ENCODE results near the gene KRT9. TPM values are rescaled to one million over a fixed set of nuclear protein-coding genes. Genes with fewer than 3 reads are reported as not detected.

KRT9 gene
- total RNA-seq, 1 experiment from 2014 or later = 0.21 TPM

- CTCF ChIA-PET = interaction anchor here (0.5 to 2.3 kb wide), 14 partner anchors 10 to 759 kb away, joined by 3 to 17 read pairs (median 4); partner anchors contain the start of genes KRT10 and KRT17
- Mint-ChIP-seq H3K27me3 (ENCODE audit: insufficient read depth, unreplicated experiment) (no peaks in the 10 kb centered on the region), H3K36me3 (ENCODE audit: insufficient read depth, unreplicated experiment) (peaks cover 54% of the 10 kb centered on the region), H3K4me1 (ENCODE audit: insufficient read depth, unreplicated experiment) (peaks cover 63% of the 10 kb centered on the region), H3K27ac (ENCODE audit: low read depth, unreplicated experiment) (peak overlapping the region; percentile 97), H3K4me3 (ENCODE audit: unreplicated experiment) (peak overlapping the region; percentile 86), H3K9me3 (ENCODE audit: unreplicated experiment) (no peaks in the 10 kb centered on the region)
- no peak for TF ChIP-seq CTCF (IDR thresholded peaks at IDR 0.05; ENCODE audit: unreplicated experiment)
- no TSS peak for BruUV-seq (replicated peaks)
- DNase-seq (ENCODE audit: unreplicated experiment) = peak; percentile 48
- intact Hi-C loops (cut with micrococcal nuclease) = no loop called here
- POLR2A ChIA-PET = interaction anchor here (0.7 to 2.4 kb wide), 10 partner anchors 10 to 752 kb away, joined by 3 to 10 read pairs (median 5); partner anchors contain the start of gene KRT17
Observed at GRCh38 chr17:41580687-41581365, 9.0 kb upstream of the KRT9 start.

- no TSS peak for BruUV-seq (replicated peaks)
- no peak for TF ChIP-seq CTCF (IDR thresholded peaks at IDR 0.05; ENCODE audit: unreplicated experiment)
- peaks cover 60% of the 10 kb centered on the region for H3K4me1 Mint-ChIP-seq (ENCODE audit: insufficient read depth, unreplicated experiment)
- POLR2A ChIA-PET = interaction anchor here (0.6 to 1.8 kb wide), 14 partner anchors 11 to 723 kb away, joined by 3 to 11 read pairs (median 5); partner anchors contain the start of genes EIF1, KRT16 and KRT17
- no peak for DNase-seq (ENCODE audit: unreplicated experiment)
- peak overlapping the region; percentile 97 for H3K27ac Mint-ChIP-seq (ENCODE audit: low read depth, unreplicated experiment)
- H3K27me3 Mint-ChIP-seq (ENCODE audit: insufficient read depth, unreplicated experiment) = no peaks in the 10 kb centered on the region
- CTCF ChIA-PET = interaction anchor here (0.6 to 5.5 kb wide), 13 partner anchors 15 to 208 kb away, joined by 3 to 60 read pairs (median 3); partner anchors contain the start of gene KRT16
- H3K4me3 Mint-ChIP-seq (ENCODE audit: unreplicated experiment) = peak overlapping the region; percentile 1
- no peaks in the 10 kb centered on the region for H3K9me3 Mint-ChIP-seq (ENCODE audit: unreplicated experiment)
- intact Hi-C loops (cut with micrococcal nuclease) = no loop called here
- H3K36me3 Mint-ChIP-seq (ENCODE audit: insufficient read depth, unreplicated experiment) = peaks cover 48% of the 10 kb centered on the region
Observed at GRCh38 chr17:41580244-41580575, 8.4 kb upstream of the KRT9 start.

GRCh38 chr17:41579484-41580243 lies 7.8 kb upstream of the KRT9 start:
- BruUV-seq (replicated peaks) = no TSS peak
- POLR2A ChIA-PET = interaction anchor here (0.5 to 2.0 kb wide), 20 partner anchors 12 to 723 kb away, joined by 3 to 11 read pairs (median 4); partner anchors contain the start of genes EIF1, KRT16 and KRT17
- TF ChIP-seq CTCF (IDR thresholded peaks at IDR 0.05; ENCODE audit: unreplicated experiment) = peak; percentile 87
- H3K9me3 Mint-ChIP-seq (ENCODE audit: unreplicated experiment) = no peaks in the 10 kb centered on the region
- peaks cover 60% of the 10 kb centered on the region for H3K4me1 Mint-ChIP-seq (ENCODE audit: insufficient read depth, unreplicated experiment)
- CTCF ChIA-PET = interaction anchor here (0.6 to 5.5 kb wide), 23 partner anchors 9 to 725 kb away, joined by 3 to 60 read pairs (median 5); partner anchors contain the start of genes KRT16 and KRT17
- no peaks in the 10 kb centered on the region for H3K27me3 Mint-ChIP-seq (ENCODE audit: insufficient read depth, unreplicated experiment)
- DNase-seq (ENCODE audit: unreplicated experiment) = peak; percentile 96
- peak overlapping the region; percentile 97 for H3K27ac Mint-ChIP-seq (ENCODE audit: low read depth, unreplicated experiment)
- peaks cover 42% of the 10 kb centered on the region for H3K36me3 Mint-ChIP-seq (ENCODE audit: insufficient read depth, unreplicated experiment)
- intact Hi-C loops (cut with micrococcal nuclease) = loop anchor here (1.0 kb wide), 4 partner anchors 30 to 83 kb away; partner anchors contain the start of gene KRT17
- peak overlapping the region; percentile 1 for H3K4me3 Mint-ChIP-seq (ENCODE audit: unreplicated experiment)

GRCh38 chr17:41578971-41579370 lies 7.1 kb upstream of the KRT9 start:
- Mint-ChIP-seq H3K27ac (ENCODE audit: low read depth, unreplicated experiment) (peak overlapping the region; percentile 97), H3K36me3 (ENCODE audit: insufficient read depth, unreplicated experiment) (peaks cover 35% of the 10 kb centered on the region), H3K4me3 (ENCODE audit: unreplicated experiment) (no peak overlapping the region), H3K4me1 (ENCODE audit: insufficient read depth, unreplicated experiment) (peaks cover 55% of the 10 kb centered on the region), H3K9me3 (ENCODE audit: unreplicated experiment) (no peaks in the 10 kb centered on the region), H3K27me3 (ENCODE audit: insufficient read depth, unreplicated experiment) (no peaks in the 10 kb centered on the region)
- POLR2A ChIA-PET = interaction anchor here (0.6 to 2.0 kb wide), 15 partner anchors 12 to 668 kb away, joined by 3 to 11 read pairs (median 5); partner anchors contain the start of genes EIF1 and KRT17
- no peak for DNase-seq (ENCODE audit: unreplicated experiment)
- intact Hi-C loops (cut with micrococcal nuclease) = loop anchor here (1.0 kb wide), 4 partner anchors 30 to 83 kb away; partner anchors contain the start of gene KRT17
- BruUV-seq (replicated peaks) = no TSS peak
- CTCF ChIA-PET = interaction anchor here (0.6 to 5.5 kb wide), 23 partner anchors 8 to 724 kb away, joined by 3 to 60 read pairs (median 5); partner anchors contain the start of genes KRT16 and KRT17
- no peak for TF ChIP-seq CTCF (IDR thresholded peaks at IDR 0.05; ENCODE audit: unreplicated experiment)

Data from MCF 10A (cell line).